GM18870 (cell line): Measurements from ENCODE around the gene AGGF1.
"Not testable (repeated sequence)": the region's sequence is repeated elsewhere in the genome, so short reads cannot be mapped to it uniquely, and the experiment has no call there.

Experiments
- ATAC-seq: cut with Tn5 transposase; IDR thresholded peaks from one replicate; pipeline ENCODE4 v1.9.1; 2021; ENCODE audit warnings: moderate library complexity; ENCODE audit not compliant: unreplicated experiment

AGGF1 gene

GRCh38 chr5:77086689-77087483 is 56.7 kb downstream of the AGGF1 start, which contains the start of gene ZBED3:
ZBED3 (minus strand) TSS chr5:77087285; CDS start chr5:77077878, 9,407 bp downstream.
- ATAC-seq, result peak; percentile 42

- ATAC-seq, result no peak
Measured at GRCh38 chr5:77087484-77088261, 57.5 kb downstream of the AGGF1 start.

GRCh38 chr5:77095189-77095588 is 65.0 kb downstream of the AGGF1 start:
- ATAC-seq, result no peak

- ATAC-seq, result no peak
Measured at GRCh38 chr5:77101298-77101697, 71.1 kb downstream of the AGGF1 start.

GRCh38 chr5:77102549-77102948 is 72.3 kb downstream of the AGGF1 start:
- no peak for ATAC-seq

- ATAC-seq, result no peak
Measured at GRCh38 chr5:77103457-77103856, 73.3 kb downstream of the AGGF1 start.

- no peak for ATAC-seq
Measured at GRCh38 chr5:77104813-77105212, 74.6 kb downstream of the AGGF1 start.

GRCh38 chr5:77107035-77107434 is 76.8 kb downstream of the AGGF1 start:
- ATAC-seq, result not testable (repeated sequence)
